GM18499 (cell line): ENCODE results near the gene BTG4.

Experiments used
- ATAC-seq: cut with Tn5 transposase; IDR thresholded peaks from one replicate; pipeline ENCODE4 v1.9.1; 2021; ENCODE audit warnings: moderate number of reproducible peaks; ENCODE audit not compliant: insufficient read depth, unreplicated experiment

The BTG4 gene

DNA sequence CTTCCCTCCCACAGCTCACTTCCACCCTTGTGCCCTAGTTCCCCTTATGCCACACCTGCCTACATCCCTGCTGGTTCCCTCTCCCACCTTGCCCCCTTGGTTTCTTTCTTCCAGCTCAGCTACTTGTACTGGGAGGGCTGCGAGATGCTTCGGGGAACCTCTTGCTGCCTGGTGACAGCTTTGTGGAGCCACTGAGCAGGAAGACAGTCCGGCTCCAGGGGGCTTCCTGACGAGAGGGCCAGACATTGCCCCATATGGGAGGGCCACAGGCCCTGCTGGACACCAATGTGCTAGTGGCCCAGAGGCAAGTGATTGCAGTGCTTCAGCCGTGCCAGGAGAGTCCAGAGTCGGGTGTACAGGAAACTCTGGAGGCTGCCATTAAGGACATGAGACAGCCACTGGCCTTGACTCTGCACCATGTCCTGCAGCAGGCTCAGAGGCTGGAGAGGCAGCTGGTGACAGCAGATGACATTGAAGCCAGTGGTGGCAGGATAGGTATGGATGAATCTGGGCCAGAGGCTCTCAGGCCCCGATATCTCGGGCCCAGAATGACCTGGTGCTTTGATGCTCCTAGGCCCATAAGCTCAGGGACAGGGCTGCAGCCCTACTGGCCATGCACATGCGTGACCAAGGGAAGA is 54.3 kb downstream of the BTG4 start:
- ATAC-seq, result no peak

DNA sequence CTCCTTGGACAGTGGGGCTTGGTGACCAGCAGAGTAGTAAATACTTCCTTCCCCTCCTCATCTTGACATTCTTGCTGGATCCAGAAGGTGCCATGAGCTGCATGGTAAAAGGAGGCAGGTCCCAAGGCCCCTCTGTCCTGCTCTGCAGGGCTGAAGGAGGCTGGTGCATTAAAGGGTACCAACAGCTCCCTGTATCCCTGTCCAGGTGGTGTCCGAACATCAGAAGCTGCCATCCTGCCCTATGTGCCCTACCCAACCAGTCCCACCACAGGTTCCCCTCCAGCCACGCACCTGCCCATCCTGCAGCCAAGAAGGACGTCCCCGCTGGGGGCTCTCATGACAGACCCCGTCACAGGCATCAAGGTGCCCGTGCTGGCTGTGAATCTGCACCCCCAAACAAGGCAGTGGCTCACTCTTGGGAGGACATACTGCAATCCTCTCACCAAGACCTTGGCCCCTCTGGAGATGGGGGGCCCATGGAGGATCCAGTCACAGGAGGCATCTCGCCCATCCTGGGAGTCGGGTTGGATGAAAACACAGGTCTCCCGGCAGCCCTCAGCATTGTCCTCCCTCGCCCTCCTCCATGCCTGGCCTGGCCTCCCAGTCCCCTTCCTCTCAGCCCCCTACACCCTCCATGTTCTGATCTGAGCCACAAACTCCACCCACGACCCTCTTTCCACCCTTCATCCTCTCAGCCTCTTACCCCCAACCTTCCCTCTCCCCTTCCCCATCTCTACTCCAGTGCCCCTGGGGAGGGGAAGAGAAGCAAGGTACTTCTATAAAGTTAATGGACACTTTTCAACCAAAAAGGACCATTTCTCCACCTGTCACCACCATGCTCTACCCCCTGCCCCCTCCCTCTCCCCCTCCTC is 55.1 kb downstream of the BTG4 start:
- no peak for ATAC-seq

DNA sequence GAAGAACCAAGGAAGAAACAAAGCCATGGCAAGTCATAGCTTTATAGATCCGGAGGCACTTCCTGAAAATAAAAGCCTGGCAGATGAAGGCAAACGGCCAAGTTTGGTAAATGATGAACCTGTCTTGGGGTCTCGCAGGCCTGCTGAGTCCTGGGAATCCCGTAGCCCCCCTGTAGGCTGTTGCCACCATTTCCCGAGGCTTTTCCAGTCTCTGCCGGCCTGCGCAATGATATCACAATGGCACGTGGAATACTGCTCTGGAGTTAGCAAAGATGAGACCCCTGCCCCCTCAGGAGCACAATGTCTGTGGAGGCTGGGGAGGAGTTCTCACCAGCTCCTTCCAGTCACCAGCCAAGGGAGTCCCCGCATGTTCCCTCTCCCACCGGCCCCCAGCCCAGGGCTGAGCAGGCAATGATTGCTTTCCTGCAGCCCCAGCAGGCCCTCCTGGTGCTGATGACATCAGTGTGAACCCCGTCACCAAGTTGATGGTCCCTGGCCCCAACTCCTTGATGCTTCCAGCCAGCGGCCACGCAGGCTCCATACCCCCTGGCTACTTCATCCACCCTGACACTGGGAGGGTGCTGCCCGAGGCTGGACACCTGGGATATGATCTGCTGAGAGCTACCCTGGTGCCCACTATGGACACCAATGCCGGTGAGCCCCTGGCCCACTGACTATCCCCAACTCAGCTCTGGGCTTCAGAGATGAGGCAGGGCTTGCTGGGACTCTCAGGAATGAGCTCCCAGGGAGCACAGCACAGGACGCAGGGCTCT is 55.9 kb downstream of the BTG4 start:
- ATAC-seq, result no peak

GRCh38 chr11:111455291-111456085 is 56.7 kb downstream of the BTG4 start:
- no peak for ATAC-seq

GRCh38 chr11:111454561-111455192 is 57.5 kb downstream of the BTG4 start:
- ATAC-seq, result no peak

DNA sequence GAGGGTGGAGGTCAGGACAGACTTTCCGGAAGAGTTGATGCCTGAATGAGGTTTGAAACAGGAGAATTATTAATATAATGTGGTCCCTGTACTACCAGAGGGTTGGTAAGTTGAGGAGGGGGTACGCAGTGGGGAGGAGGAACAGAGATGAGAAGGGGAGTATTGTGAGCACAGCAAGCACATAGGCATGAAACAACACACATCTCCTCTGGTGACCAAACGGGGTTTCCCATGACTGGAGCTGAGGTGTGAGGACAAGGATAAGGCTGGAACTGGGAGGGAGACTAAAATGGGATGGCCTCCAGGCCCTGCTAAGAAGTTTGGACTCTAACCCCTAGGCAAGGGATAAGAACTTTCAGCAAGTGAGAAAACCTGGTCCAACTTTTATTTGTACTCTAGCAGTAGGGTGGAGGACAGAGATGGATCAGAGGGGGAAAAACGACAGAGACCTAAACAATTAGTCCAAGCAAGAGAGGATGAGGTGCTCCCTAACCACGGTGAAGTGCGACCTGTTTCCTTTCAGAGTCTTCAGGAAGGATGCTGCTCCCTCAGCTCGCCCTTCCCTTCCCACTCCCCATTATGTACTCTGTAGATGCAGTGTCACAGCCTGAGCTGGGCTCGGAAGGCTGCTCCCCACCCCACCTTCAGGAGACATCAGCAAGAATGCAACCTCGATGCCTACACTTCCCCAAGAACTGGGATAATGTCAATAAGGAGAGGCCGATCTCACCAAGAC is 59.2 kb downstream of the BTG4 start:
- no peak for ATAC-seq

DNA sequence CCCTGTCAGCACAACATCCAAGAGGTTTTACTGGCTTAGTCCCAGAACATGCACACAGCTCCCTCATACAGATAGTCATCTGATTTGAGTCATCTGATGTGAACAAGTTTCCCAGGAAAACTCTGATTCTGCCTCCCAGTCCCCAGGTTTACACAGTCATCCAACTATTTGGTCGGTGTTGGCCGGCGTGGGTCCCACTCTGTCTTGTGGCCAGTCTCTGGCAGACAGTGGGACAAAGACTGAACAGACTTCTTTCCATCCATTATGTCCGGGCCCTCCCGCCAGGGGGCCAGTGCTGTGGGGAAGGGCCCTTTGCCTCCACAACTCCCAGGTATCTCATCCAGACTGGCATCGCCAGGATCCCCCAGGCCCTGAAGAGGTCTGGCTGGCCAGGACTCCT is 60.0 kb downstream of the BTG4 start:
- no peak for ATAC-seq

DNA sequence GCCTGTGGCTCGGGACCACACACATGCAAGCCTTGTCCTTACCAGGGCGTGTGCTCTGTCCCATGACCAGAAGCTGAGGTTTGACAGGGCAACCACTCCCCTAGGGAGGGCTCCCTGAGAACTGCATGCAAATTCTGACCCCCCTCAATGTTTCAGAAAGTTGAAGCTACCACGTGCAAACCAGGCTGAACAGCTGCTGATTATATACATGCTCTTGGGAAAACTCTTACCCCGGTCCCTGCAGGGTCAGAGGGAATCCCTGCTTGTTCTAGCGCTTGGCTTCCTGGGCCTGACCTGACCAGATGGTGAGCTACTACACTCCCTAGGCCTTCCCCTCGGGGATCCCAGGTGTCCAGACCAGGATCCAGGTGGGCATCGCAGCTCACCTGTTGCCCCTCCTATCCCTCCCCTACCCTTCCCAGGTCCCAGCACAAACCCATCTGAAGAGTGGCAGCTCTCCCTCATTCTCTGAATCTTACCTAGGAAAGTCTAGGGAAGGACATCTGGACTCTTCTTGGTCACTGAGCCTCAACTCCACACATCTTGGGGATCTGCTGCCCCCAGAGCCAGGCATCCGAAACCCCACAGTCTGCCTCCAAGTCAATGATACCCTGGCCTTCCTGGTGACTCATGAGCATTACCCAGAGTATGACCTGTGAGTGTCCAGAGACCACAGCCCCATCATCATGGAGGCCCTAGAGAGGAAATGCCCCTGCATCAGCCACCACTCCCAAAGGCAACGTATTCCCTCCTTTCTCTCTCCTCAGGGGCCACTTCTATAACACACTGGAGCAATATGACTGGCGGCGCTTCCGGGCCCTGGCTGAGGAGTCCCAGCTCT is 61.5 kb downstream of the BTG4 start:
- ATAC-seq, result peak; percentile 62

DNA sequence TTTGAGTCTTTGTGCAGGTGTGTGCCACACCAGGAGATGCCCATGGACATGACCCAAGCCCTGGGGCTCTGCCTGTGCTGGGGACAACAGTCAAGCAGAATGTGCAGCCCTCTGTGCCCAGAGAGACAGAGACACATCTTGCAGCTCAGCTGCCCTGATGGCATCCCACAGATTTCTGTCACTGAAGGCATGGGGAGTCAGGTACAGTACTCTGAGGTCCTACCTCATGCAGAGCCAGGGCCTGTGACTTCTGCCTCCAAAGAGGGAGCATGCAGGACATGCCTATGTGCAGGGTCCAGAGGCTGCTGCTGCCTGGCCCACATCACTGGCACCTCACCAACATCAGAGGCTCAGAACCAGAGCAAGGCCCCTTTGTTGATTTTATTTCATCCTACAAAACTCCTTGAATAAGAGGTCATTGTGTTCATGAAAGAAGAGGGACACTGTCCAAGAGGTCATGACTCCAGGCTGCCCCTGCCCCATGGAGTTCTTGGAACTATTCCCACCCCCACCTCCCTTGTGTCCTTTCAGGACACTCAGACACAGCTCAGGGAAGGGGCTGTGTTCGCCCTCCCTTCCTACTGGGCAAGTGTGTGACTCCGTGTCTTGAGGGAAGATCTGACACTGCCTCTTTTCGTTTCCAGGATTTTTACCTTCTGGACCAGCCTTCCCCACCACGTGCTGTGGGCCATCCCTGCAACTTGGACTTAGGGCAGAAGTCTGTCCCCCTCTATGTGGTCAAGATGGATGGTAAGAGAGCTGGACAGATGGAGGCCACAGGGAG is 62.3 kb downstream of the BTG4 start:
- no peak for ATAC-seq

- ATAC-seq, result no peak
Observed at GRCh38 chr11:111448831-111449557, 63.2 kb downstream of the BTG4 start.

DNA sequence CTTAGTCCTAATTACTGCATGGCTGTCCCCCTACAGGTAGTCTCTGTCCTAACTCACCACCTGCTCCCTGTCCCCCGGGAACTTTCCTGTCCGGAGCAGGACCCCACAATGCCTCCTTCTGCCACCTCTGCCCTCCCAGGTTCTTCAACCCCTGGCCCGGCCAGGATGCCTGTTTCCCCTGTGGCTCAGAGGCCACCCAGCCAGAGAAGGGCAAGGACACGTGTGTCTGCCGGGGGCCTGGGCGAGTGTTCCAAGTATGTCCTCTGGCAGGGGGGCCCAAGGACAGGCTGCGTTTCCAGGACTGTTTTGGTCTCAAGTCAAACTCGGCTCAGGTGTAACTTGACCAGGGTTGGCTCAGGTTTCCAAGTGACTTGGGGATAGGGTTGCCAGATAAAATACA is 63.8 kb downstream of the BTG4 start:
- ATAC-seq, result no peak

GRCh38 chr11:111447931-111448330 is 64.3 kb downstream of the BTG4 start:
- ATAC-seq, result no peak

DNA sequence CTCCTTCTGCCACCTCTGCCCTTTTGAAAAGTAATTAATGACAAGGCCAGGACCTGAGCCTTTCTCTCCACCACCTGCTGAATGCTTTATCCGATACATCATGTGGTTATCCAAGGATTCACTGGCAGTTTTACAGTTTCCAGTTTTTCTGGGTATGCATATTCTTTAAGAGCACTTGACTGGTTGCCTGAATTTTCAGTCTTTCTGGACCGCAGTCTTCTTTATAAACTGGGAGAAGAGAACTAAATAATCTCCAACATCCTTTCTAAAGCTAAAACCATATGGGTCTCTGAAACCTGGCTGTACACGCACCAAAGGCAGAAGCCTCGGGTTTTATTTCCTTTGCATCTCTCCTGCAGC is 65.1 kb downstream of the BTG4 start:
- no peak for ATAC-seq

DNA sequence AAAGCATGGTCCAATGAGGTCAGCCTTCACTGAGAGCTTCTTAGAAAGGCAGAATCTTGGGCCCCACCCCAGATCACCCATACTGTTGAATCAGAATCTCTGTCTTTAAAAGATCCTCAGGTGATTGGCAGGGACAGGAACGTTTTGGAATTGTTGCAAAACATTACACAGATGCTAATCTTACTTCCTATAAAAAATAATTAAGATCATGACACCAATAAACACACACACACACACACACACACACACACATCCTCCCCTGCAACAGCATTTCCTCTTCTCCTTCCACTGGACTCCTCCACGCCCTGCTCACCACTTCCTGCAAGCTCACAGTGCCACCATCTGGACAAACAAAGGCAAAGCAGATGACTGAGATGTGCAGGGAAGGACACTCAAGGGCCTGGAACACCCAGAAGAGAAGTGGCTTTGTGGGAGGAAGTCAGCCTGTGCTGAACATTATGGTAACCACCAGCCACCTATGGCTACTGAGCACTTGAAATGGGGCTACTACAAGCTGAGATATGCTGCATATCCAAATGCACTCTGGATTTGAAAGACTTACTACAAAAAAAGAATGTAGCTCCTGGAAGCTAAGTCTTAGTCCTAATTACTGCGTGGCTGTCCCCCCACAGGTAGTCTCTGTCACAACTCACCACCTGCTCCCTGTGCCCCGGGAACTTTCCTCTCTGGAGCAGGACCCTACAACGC is 65.6 kb downstream of the BTG4 start:
- peak; percentile 71 for ATAC-seq

DNA sequence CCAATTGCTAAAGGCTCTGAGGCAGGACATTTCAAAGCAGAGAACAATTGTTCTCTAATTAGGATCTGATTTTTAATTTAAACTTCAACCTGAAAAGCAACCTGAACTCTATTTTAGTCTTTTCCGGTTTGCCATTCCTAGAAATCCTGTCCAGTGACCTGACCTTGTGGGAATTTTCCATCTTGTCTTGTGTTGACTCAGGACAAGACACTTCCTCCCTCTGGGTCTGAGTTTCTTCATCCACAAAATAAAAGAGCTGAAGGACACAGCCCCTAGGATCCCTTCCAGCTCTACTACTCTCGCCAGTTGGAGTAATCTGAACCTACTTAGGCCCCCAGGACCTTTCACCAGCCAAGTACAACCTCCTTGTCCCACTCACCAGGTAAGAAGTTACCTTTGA is 66.6 kb downstream of the BTG4 start:
- ATAC-seq, result no peak
